Muscle of leg (tissue), 11 donors: ENCODE results near the gene SLC40A1. TPM values are rescaled to one million over a fixed set of nuclear protein-coding genes. Genes with fewer than 3 reads are reported as not detected.
"Not testable (repeated sequence)": the region's sequence is repeated elsewhere in the genome, so short reads cannot be mapped to it uniquely, and the experiment has no call there.

Source experiments
- DNase-seq: peaks from one replicate; pipeline ENCODE4 v3.0.0; 2013
- H3K27ac ChIP-seq: one replicate; pipeline ENCODE4 v1.5.1; 2013; ENCODE audit warnings: mild to moderate bottlenecking, low read length, control low read depth
- H3K27me3 ChIP-seq: one replicate; pipeline ENCODE4 v1.6.1; 2013; ENCODE audit warnings: low read length; ENCODE audit not compliant: control insufficient read depth, insufficient read depth
- H3K36me3 ChIP-seq: one replicate; pipeline ENCODE4 v1.6.1; 2013; ENCODE audit warnings: low read length; ENCODE audit not compliant: control insufficient read depth, insufficient read depth
- H3K4me1 ChIP-seq: one replicate; pipeline ENCODE4 v1.6.1; 2013; ENCODE audit warnings: low read length; ENCODE audit not compliant: control insufficient read depth, insufficient read depth
- H3K4me3 ChIP-seq: one replicate; pipeline ENCODE4 v1.5.1; 2013; ENCODE audit warnings: low read length, control low read depth
- H3K9me3 ChIP-seq: replicated peaks from 2 replicates; pipeline ENCODE4 v1.6.1; 2013; ENCODE audit warnings: low read depth, low read length; ENCODE audit not compliant: control insufficient read depth
- WGBS: methylation state at CpG from one replicate; pipeline ENCODE4 v1.1.5; 2013; ENCODE audit warnings: missing lambda C conversion rate; ENCODE audit not compliant: insufficient coverage; 5-methylcytosine and 5-hydroxymethylcytosine counted together
- polyA plus RNA-seq, 8 donors: library from polyadenylated mRNA; unstranded; fragments of 120-200 nt; gene quantifications; one replicate each; pipeline versions ENCODE4 v1.2.1 to v1.2.3, GENCODE V29; 2013; ENCODE audit warnings: inconsistent platforms in 1 of 8, low replicate concordance in 1 of 8; ENCODE audit not compliant: insufficient read length in 8 of 8, insufficient read depth in 1 of 8
- total RNA-seq: library from RNA; stranded (reverse); fragments of 120-200 nt; gene quantifications from one replicate; pipeline ENCODE4 v1.2.4, GENCODE V29; 2013

Gene SLC40A1
- total and polyA plus RNA-seq, 9 donors, result 36.6 to 65.9 (median 45.7) TPM

DNA sequence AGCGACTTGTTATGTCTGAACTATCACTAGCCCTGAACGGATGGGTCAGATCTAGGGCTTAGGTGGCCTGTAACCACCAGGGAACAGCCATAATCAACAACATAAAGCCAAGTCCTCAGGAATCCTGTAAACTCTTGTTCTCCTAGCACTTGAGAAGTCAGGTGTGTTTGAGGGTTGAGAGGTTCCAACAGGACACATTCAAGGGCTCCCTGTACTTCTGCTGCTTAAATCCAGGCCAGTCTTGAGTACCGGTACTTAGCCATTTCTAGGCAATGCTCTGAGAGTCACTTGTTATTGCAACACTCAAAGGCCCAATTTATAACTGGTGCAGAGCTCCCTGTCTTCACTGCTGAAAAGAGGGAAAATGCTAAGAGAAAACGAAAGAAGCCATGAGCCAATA, 21.6 kb upstream of the SLC40A1 start:
- H3K27me3 ChIP-seq, result no peaks in the 10 kb centered on the region
- H3K4me3 ChIP-seq, result no peak overlapping the region
- no CpG with 5 or more reads among the region's 4 CpGs for WGBS
- H3K27ac ChIP-seq, result no peak overlapping the region
- no peaks in the 10 kb centered on the region for H3K9me3 ChIP-seq
- H3K36me3 ChIP-seq, result no peaks in the 10 kb centered on the region
- H3K4me1 ChIP-seq, result no peaks in the 10 kb centered on the region
- DNase-seq, result no peak

DNA sequence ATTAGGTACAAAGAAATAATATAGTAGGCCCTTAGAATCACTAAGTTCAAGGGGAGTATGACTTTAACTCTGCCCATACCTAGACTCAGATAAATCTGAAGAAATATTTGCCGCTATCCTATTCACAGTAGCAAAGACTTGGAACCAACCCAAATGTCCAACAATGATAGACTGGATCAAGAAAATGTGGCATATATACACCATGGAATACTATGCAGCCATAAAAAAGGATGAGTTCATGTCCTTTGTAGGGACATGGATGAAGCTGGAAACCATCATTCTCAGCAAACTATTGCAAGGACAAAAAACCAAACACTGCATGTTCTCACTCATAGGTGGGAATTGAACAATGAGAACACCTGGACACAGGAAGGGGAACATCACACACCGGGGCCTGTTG, 21.1 kb upstream of the SLC40A1 start:
- no CpG with 5 or more reads among the region's 2 CpGs for WGBS
- H3K27ac ChIP-seq, H3K36me3 ChIP-seq, H3K4me3 ChIP-seq, H3K9me3 ChIP-seq, DNase-seq, H3K4me1 ChIP-seq, H3K27me3 ChIP-seq: not testable (repeated sequence)

DNA sequence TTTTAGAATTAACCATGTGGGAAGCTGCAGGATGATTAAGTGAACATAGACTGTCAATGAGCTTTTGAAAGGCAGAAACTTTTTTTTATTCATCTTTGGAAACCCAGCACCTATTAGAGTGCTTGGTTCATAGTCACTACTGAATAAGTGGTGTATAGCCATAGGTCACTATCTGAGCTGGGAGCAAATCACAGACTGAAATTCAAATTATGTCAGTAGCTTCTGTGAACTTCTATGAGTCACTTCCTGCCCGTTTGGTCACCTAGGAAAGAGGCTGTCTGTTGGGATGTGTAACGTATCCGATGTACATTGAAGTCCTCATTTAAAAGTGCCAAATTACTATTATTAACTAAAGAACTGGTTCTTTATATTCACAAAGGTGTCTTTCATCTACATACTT, 20.5 kb upstream of the SLC40A1 start:
- Histone ChIP-seq H3K27ac (no peak overlapping the region), H3K4me3 (no peak overlapping the region), H3K9me3 (no peaks in the 10 kb centered on the region), H3K27me3 (no peaks in the 10 kb centered on the region), H3K4me1 (no peaks in the 10 kb centered on the region), H3K36me3 (no peaks in the 10 kb centered on the region)
- DNase-seq, result no peak
- WGBS, result no CpG with 5 or more reads among the region's 3 CpGs

DNA sequence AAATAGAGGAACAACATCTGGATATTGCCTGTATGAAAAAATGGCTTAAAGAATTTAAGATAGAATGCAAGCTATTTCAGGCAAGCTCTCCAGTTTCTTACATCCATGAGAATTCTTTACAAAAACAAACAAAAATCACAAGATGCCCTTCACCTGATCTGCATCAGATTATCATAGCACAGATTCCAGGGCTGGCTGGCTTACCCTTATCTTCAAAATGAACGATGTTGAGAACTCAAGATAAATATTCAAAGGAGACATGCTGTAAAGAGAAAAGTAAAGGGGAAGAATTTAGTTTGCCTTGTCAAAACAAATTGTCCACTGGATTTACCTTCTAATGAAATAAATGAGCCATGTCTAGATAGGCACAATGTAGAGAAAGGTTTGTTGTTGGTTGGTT, 18.7 kb upstream of the SLC40A1 start:
- no CpG with 5 or more reads among the region's 1 CpG for WGBS
- no peaks in the 10 kb centered on the region for H3K36me3 ChIP-seq
- no peak overlapping the region for H3K4me3 ChIP-seq

DNA sequence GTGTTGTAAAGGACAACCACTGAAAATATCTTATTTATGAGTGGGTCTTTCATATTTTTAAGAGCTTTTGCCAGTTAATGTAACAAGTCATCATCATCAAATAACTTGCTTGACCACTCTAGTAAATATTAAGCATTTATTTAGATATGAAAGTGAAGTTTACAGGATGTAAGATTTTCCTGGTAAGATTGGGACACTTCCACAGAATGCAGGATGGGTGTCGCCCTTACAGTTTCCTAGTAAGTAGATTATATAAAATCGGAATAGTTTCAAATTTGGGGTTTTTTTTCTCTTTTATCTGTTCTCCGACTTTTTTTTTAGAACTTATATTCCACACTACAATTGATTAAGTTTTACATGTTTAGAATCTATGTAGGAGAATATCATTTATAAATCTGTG, 14.8 kb upstream of the SLC40A1 start:
- no peak overlapping the region for H3K27ac ChIP-seq
- no CpG with 5 or more reads among the region's 3 CpGs for WGBS
- no peak for DNase-seq

More for the DNA sequence above, 18.7 kb upstream of the SLC40A1 start:
- H3K27ac ChIP-seq, result no peak overlapping the region
- H3K9me3 ChIP-seq, result no peaks in the 10 kb centered on the region
- H3K27me3 ChIP-seq, result no peaks in the 10 kb centered on the region
- no peaks in the 10 kb centered on the region for H3K4me1 ChIP-seq
- no peak for DNase-seq

DNA sequence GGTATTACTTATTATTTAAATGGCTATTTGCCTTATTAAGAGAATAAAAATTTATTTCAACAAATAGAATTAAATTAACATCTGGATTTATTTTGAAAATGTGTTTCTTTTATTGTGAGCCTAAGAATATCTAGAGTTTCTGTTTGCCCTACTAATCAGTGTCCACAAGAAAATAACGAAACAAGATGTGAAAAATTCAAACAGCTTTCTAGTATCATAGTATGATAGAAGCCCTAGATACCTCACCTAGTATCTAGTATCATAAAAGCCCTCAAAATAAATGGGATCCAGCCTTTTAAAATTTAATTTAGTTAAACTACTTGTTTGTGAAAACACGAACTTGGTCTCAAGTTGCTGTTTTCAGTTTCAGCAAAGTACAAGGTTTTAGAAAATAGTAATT, 13.7 kb upstream of the SLC40A1 start:
- DNase-seq, result no peak
- no peaks in the 10 kb centered on the region for H3K9me3 ChIP-seq
- H3K27me3 ChIP-seq, result no peaks in the 10 kb centered on the region
- no peaks in the 10 kb centered on the region for H3K4me1 ChIP-seq
- WGBS, result no CpG with 5 or more reads among the region's 2 CpGs
- no peak overlapping the region for H3K27ac ChIP-seq
- no peaks in the 10 kb centered on the region for H3K36me3 ChIP-seq
- H3K4me3 ChIP-seq, result no peak overlapping the region

More for the DNA sequence above, 14.8 kb upstream of the SLC40A1 start:
- Histone ChIP-seq H3K4me1 (no peaks in the 10 kb centered on the region), H3K27me3 (no peaks in the 10 kb centered on the region), H3K36me3 (no peaks in the 10 kb centered on the region), H3K9me3 (no peaks in the 10 kb centered on the region), H3K4me3 (no peak overlapping the region)

DNA sequence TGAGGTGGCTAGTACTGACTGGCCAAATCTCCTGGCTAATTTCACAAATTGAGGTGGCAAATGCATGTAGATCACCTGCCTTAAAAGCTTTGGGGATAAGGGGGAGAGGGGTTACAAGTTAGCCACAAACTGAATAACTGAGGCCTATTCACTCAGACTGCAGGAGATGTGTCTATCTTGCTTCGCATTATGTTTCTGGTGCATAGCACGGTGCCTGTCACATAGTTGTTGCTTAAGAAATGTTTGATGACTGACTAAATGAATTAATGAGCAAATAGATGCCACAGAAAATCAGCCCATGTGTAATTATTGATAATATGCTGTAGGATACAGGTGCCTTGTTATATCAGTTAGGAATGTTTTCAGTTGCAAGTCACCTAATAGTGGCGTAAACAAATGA, 12.5 kb upstream of the SLC40A1 start:
- Histone ChIP-seq H3K36me3 (no peaks in the 10 kb centered on the region), H3K4me1 (no peaks in the 10 kb centered on the region), H3K4me3 (no peak overlapping the region), H3K27me3 (no peaks in the 10 kb centered on the region), H3K9me3 (no peaks in the 10 kb centered on the region), H3K27ac (no peak overlapping the region)
- no peak for DNase-seq
- 94% methylated on average over 2 of the region's 3 CpGs for WGBS

DNA sequence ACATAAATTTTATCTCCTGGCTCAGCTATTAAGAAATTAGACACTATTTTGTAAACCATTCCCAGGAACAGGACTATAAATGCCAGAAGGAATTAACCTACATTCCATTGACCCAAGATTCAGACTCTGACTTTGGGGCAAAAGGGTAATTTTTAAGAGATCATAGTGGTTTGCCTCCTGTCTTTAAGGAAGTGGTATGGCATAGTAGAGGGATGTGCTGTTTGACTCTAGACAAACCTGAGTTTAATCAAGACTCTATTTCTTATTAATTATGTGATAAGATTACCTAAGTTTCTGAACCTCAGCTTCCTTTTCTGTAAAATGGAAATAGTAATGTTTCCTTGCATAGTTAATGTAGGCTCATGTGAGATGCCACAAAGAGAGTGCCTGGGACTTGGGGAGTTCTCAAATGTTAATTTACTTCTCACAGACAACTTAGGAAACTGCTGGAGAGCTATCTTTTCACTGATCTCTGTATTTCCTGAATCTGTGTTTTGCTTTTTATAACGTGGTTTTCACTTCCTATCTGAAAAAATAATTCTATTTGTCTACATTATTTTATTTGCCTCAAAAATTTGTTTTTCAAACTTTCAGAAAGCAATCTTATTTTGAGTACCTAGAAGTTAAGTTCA, 11.9 kb upstream of the SLC40A1 start:
- H3K9me3 ChIP-seq, result no peaks in the 10 kb centered on the region
- H3K36me3 ChIP-seq, result no peaks in the 10 kb centered on the region
- no peak overlapping the region for H3K27ac ChIP-seq
- no peak overlapping the region for H3K4me3 ChIP-seq
- no peaks in the 10 kb centered on the region for H3K4me1 ChIP-seq
- no peaks in the 10 kb centered on the region for H3K27me3 ChIP-seq
- WGBS, result no CpG with 5 or more reads among the region's 1 CpG
- no peak for DNase-seq

DNA sequence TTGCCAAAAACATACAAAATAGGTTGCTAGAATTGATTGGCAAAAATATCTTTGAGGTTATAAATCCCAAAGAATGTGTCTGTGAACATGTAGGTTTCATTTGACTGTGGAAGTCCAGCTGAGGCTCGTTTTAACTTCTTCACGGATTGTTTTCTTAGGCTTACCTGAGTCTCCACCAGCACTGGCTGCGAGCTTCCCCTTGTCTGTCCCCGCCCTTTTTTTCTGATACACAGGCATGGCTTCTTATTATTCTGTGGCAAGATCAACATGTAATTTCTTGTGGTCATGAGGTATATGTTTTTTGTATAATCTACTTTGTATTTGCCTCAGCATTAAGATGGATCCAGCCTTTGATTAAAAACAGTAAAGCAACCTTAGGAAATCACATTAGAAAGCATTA, 7.2 kb upstream of the SLC40A1 start:
- Histone ChIP-seq H3K4me3 (no peak overlapping the region), H3K27ac (no peak overlapping the region), H3K4me1 (no peaks in the 10 kb centered on the region), H3K27me3 (no peaks in the 10 kb centered on the region), H3K9me3 (no peaks in the 10 kb centered on the region), H3K36me3 (no peaks in the 10 kb centered on the region)
- whole genome bisulfite sequencing, result 86% methylated on average over 2 of the region's 4 CpGs
- DNase-seq, result no peak

DNA sequence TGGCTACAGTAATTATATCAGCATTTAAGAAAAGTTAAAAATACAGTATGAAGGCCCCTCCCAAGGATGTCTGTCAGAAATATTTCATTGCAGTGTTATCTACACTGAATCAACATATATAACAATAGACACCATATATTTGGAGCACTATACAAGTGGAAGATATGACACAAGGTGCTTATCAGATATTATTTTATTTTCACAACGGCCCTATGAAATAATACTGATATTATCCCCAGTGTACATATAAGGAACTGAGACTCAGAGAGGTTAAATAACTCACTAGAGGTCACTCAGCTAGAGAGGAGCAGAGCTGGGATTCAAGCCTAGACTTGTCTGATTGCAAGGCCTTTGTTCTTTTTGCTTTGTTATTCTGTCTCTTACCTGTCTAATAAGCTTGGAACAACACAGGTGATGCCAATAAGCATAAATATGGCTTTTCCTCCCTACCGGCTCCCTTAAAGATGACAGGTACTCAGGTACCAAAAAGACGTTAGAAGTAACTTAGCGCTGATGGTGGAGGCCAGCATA, 4.7 kb upstream of the SLC40A1 start:
- Histone ChIP-seq H3K9me3 (no peaks in the 10 kb centered on the region), H3K27me3 (peaks cover 4% of the 10 kb centered on the region), H3K36me3 (no peaks in the 10 kb centered on the region), H3K27ac (no peak overlapping the region), H3K4me3 (no peak overlapping the region), H3K4me1 (peaks cover 8% of the 10 kb centered on the region)
- no peak for DNase-seq
- 100% methylated on average over 2 of the region's 4 CpGs for WGBS

DNA sequence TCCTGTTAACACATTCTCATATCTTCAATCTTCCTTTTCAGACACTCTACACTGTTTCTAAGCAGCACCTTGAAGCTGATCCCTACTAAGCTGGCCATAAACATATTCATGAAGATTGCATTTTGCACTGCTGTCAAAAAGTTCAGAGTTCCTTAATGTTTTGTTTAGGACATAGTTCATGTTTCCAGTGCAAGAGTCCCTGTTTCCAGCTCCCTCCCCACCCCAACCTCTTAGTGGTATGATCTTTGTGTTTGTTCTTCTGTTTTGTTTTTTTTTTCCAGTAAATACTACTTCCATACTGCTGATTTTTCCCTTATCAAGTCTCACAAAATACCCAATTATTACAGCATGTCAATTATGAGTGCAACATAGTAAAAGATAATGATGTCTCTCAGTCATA, 4.1 kb upstream of the SLC40A1 start:
- H3K4me1 ChIP-seq, result peaks cover 9% of the 10 kb centered on the region
- no peak for DNase-seq
- H3K4me3 ChIP-seq, result no peak overlapping the region
- no peaks in the 10 kb centered on the region for H3K36me3 ChIP-seq
- H3K27ac ChIP-seq, result no peak overlapping the region
- H3K27me3 ChIP-seq, result peaks cover 4% of the 10 kb centered on the region
- H3K9me3 ChIP-seq, result no peaks in the 10 kb centered on the region
